ENCODE data around the gene MED12. TPM values are rescaled to one million over a fixed set of nuclear protein-coding genes. Genes with fewer than 3 reads are reported as not detected.

MED12 gene
- 10 to 100 TPM; 51.5 to 68.4 TPM for total RNA-seq
- polyA plus RNA-seq, result 10 to 100 TPM in 1 of 2 donors, 1 to 10 TPM in 1; 5.0 to 14.6 TPM
- long read RNA-seq, donor 1, partial matches to known transcripts, result 10 of 15 reads
- long read RNA-seq, donor 1, other reads (novel, unspliced or antisense), result 5 of 15 reads
- long read RNA-seq, donor 2, partial matches to known transcripts, result 7 of 11 reads
- long read RNA-seq, donor 2, other reads (novel, unspliced or antisense), result 4 of 11 reads

DNA sequence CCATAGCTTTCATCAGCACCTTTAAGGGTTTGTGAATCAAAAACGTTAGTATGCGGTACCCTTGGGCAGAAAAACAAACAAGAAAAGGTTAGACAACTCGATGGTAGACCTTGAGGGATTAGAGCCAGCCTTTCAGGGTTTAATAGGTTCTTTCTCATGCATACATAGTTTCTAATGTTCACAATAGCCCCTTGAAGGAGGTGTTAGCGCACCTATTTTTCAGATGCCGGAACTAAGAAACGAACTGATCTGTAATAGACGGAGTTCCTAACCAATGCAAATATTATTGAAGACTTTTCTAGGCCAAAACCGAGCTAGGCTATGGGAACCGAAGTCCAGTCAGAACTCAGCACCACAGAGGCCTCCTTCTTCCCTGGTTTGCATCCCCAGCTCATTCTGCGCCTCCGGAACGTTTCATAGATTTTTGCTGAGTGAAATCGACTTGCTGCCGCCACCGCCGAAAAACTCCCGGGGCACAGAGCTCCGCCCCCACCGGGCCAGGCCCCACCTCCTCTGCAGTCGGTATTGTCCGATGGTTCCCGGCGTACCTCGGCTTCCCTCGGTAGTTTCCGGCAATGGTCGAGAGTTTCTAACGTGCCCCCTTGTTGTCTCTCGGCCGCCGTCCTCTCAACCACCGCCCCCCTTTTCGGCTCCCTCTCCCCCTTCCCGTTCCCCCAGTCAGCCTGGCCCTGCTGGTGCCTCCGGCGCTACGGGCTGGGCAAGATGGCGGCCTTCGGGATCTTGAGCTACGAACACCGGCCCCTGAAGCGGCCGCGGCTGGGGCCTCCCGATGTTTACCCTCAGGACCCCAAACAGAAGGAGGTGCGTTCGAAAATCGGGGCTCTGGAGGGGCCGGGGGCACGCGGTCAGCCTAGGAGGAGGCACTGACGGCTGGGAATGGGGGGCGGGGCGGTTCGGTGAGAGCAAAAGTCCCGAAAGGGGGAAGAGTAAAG, at the start of gene MED12:
Gene MED12, plus strand, starts transcription at position 565 of the 953 bp plus-strand sequence. Its CDS starts 159 bp downstream, at position 724.
- no peaks in the 10 kb centered on the region for H3K4me1 ChIP-seq (ENCODE audit: control insufficient read depth in 1 of 2, insufficient read depth in 2 of 2, low read length in 2 of 2)
- ATAC-seq (ENCODE audit: low FRiP score) (peak; percentile 93), DNase-seq (peak; percentile 88 to 93)
- H3K4me3 ChIP-seq (ENCODE audit: low read length in 2 of 2), result peak within 1 kb of the TSS; percentile 37 to 79
- intact Hi-C loops (cut with DNase I), result no loop called here
- no peaks in the 10 kb centered on the region for H3K27me3 ChIP-seq (ENCODE audit: control insufficient read depth in 1 of 2, insufficient read depth in 2 of 2, low read length in 1 of 2)
- peaks cover 2 to 6% of the 10 kb centered on the region in 2 donors for H3K36me3 ChIP-seq (ENCODE audit: control insufficient read depth in 1 of 2, insufficient read depth in 2 of 2, low read length in 1 of 2)
- 1 to 28% methylated on average over 56 of the region's 56 CpGs for WGBS, 2 donors
- no peak within 1 kb of the TSS for H3K27ac ChIP-seq (ENCODE audit: low read depth in 1 of 2, low read length in 2 of 2)
- H3K9me3 ChIP-seq (ENCODE audit: control insufficient read depth, low read length), result no peaks in the 10 kb centered on the region

- intact Hi-C loops (cut with DNase I), result no loop called here
- H3K4me1 ChIP-seq (ENCODE audit: control insufficient read depth in 1 of 2, insufficient read depth in 2 of 2, low read length in 2 of 2), result no peaks in the 10 kb centered on the region
- no peak overlapping the region for H3K27ac ChIP-seq (ENCODE audit: low read depth in 1 of 2, low read length in 2 of 2)
- no peaks in the 10 kb centered on the region for H3K36me3 ChIP-seq (ENCODE audit: control insufficient read depth in 1 of 2, insufficient read depth in 2 of 2, low read length in 1 of 2)
- DNase-seq (no peak), ATAC-seq (ENCODE audit: low FRiP score) (no peak)
- WGBS, 2 donors, result 60 to 76% methylated on average over 5 of the region's 5 CpGs
- H3K9me3 ChIP-seq (ENCODE audit: control insufficient read depth, low read length), result no peaks in the 10 kb centered on the region
- no peak overlapping the region for H3K4me3 ChIP-seq (ENCODE audit: low read length in 2 of 2)
- no peaks in the 10 kb centered on the region for H3K27me3 ChIP-seq (ENCODE audit: control insufficient read depth in 1 of 2, insufficient read depth in 2 of 2, low read length in 1 of 2)
These were observed 47.9 kb upstream of the MED12 start for GRCh38 chrX:71070531-71070930.

DNA sequence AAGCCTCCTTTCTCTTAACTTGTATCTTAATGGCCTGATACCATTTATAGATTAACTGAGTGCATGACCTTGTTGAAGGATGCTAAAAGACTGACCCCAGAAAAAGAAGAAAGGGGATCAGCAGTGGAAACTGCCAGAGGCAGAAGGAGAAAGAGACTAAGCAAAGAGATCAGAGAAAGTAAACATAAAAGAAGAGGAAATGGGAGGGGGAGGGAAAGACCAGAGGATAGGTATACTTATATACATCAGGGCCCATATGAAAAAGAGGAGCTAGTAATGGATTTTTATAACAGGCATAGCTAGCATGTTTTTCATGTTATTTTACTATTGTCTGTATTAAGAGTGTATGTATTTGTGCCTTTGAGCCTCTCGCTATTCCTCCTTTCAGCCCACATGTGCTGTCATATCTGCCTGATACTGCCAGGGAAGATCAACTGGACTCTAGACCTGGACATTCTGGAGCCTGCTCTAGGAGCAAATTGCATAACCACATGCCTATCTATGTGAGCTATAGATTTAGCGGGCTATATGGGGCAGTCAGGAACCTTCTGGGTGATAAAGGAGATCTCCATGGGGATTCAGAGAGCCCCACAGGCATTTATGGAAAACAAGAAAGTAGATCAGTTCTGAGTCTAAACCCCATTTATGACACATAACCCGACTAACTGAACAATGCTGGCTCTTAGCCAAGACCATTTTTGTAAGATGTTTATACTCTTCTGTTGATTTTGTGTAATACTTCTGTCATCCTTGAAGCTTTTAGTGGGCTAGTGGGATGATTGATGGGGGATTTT, 36.9 kb upstream of the MED12 start:
- DNase-seq (no peak), ATAC-seq (ENCODE audit: low FRiP score) (no peak)

DNA sequence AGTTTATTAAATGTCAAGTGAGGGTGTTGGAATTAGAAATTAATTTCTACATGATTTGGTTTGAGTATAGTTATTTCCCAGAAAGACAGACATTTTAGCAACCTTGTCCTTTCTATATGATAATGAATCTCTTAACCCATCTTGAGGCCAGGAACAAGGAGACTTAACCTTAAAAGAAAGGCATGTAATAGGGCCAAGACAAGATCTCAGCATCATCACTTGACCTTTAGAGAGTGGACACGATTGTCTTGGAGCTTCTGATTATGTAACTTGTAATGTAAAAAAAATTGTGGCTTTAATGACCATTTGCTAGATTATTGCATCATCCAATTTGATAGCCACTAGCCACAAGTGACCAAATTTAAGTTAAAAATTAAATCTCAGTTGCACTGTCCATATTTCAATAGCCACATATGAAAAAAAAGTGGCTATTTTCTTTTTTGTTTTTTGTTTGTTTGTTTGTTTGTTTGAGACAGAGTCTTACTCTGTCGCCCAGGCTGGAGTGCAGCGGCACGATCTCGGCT, 36.2 kb upstream of the MED12 start:
- DNase-seq (no peak), ATAC-seq (ENCODE audit: low FRiP score) (no peak)
- no peaks in the 10 kb centered on the region for H3K36me3 ChIP-seq (ENCODE audit: control insufficient read depth in 1 of 2, insufficient read depth in 2 of 2, low read length in 1 of 2)
- WGBS, 2 donors, result 79 to 86% methylated on average over 5 of the region's 5 CpGs
- H3K27ac ChIP-seq (ENCODE audit: low read depth in 1 of 2, low read length in 2 of 2), result no peak overlapping the region
- H3K4me1 ChIP-seq (ENCODE audit: control insufficient read depth in 1 of 2, insufficient read depth in 2 of 2, low read length in 2 of 2), result no peaks in the 10 kb centered on the region
- intact Hi-C loops (cut with DNase I), result no loop called here
- no peaks in the 10 kb centered on the region for H3K27me3 ChIP-seq (ENCODE audit: control insufficient read depth in 1 of 2, insufficient read depth in 2 of 2, low read length in 1 of 2)
- H3K9me3 ChIP-seq (ENCODE audit: control insufficient read depth, low read length), result no peaks in the 10 kb centered on the region
- no peak overlapping the region for H3K4me3 ChIP-seq (ENCODE audit: low read length in 2 of 2)

More for the DNA sequence above, 36.9 kb upstream of the MED12 start:
- H3K4me1 ChIP-seq (ENCODE audit: control insufficient read depth in 1 of 2, insufficient read depth in 2 of 2, low read length in 2 of 2), result no peaks in the 10 kb centered on the region
- intact Hi-C loops (cut with DNase I), result no loop called here
- H3K36me3 ChIP-seq (ENCODE audit: control insufficient read depth in 1 of 2, insufficient read depth in 2 of 2, low read length in 1 of 2), result no peaks in the 10 kb centered on the region
- no peaks in the 10 kb centered on the region for H3K27me3 ChIP-seq (ENCODE audit: control insufficient read depth in 1 of 2, insufficient read depth in 2 of 2, low read length in 1 of 2)
- no peak overlapping the region for H3K4me3 ChIP-seq (ENCODE audit: low read length in 2 of 2)
- 39 to 41% methylated on average over 3 of the region's 3 CpGs for WGBS, 2 donors
- H3K27ac ChIP-seq (ENCODE audit: low read depth in 1 of 2, low read length in 2 of 2), result no peak overlapping the region
- H3K9me3 ChIP-seq (ENCODE audit: control insufficient read depth, low read length), result no peaks in the 10 kb centered on the region

- H3K4me3 ChIP-seq (ENCODE audit: low read length in 2 of 2), result no peak overlapping the region
- ATAC-seq (ENCODE audit: low FRiP score) (no peak), DNase-seq (no peak)
- H3K27me3 ChIP-seq (ENCODE audit: control insufficient read depth in 1 of 2, insufficient read depth in 2 of 2, low read length in 1 of 2), result no peaks in the 10 kb centered on the region
- H3K27ac ChIP-seq (ENCODE audit: low read depth in 1 of 2, low read length in 2 of 2), result no peak overlapping the region
- intact Hi-C loops (cut with DNase I), result no loop called here
- no peaks in the 10 kb centered on the region for H3K36me3 ChIP-seq (ENCODE audit: control insufficient read depth in 1 of 2, insufficient read depth in 2 of 2, low read length in 1 of 2)
- 45 to 51% methylated on average over 4 of the region's 4 CpGs for WGBS, 2 donors
- no peaks in the 10 kb centered on the region for H3K9me3 ChIP-seq (ENCODE audit: control insufficient read depth, low read length)
- no peaks in the 10 kb centered on the region for H3K4me1 ChIP-seq (ENCODE audit: control insufficient read depth in 1 of 2, insufficient read depth in 2 of 2, low read length in 2 of 2)
These were observed 35.6 kb upstream of the MED12 start for GRCh38 chrX:71082822-71083221.

GRCh38 chrX:71085900-71086299, 32.5 kb upstream of the MED12 start:
- Histone ChIP-seq H3K36me3 (ENCODE audit: control insufficient read depth in 1 of 2, insufficient read depth in 2 of 2, low read length in 1 of 2) (no peaks in the 10 kb centered on the region), H3K27me3 (ENCODE audit: control insufficient read depth in 1 of 2, insufficient read depth in 2 of 2, low read length in 1 of 2) (no peaks in the 10 kb centered on the region), H3K9me3 (ENCODE audit: control insufficient read depth, low read length) (no peaks in the 10 kb centered on the region), H3K4me3 (ENCODE audit: low read length in 2 of 2) (no peak overlapping the region), H3K27ac (ENCODE audit: low read depth in 1 of 2, low read length in 2 of 2) (no peak overlapping the region), H3K4me1 (ENCODE audit: control insufficient read depth in 1 of 2, insufficient read depth in 2 of 2, low read length in 2 of 2) (no peaks in the 10 kb centered on the region)
- DNase-seq (no peak), ATAC-seq (ENCODE audit: low FRiP score) (no peak)
- intact Hi-C loops (cut with DNase I), result no loop called here
- whole genome bisulfite sequencing, 2 donors, result 57 to 69% methylated on average over 4 of the region's 4 CpGs

DNA sequence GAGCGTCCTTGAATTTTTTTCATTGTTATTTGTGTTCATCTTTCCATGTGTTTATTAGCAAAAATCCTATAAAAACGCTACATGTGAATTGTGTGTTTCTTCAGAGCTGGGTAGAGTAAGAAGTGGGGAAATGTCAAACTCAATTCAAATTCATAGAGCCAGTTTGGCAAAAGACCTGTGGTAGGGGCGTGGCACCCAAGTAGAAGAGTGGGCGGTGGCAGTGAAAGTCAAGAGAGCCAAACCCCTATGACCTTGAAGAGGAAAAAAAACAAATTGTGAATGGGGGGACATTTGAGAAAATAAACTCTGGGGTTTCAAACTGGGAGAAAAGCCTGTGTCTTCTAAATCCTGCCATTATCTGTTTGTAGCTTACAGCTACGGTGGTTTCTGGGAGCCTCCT, 27.1 kb upstream of the MED12 start:
- H3K4me1 ChIP-seq (ENCODE audit: control insufficient read depth in 1 of 2, insufficient read depth in 2 of 2, low read length in 2 of 2), result no peaks in the 10 kb centered on the region
- DNase-seq (no peak), ATAC-seq (ENCODE audit: low FRiP score) (no peak)
- 78 to 83% methylated on average over 5 of the region's 5 CpGs for WGBS, 2 donors
- no peaks in the 10 kb centered on the region for H3K36me3 ChIP-seq (ENCODE audit: control insufficient read depth in 1 of 2, insufficient read depth in 2 of 2, low read length in 1 of 2)
- no peaks in the 10 kb centered on the region for H3K27me3 ChIP-seq (ENCODE audit: control insufficient read depth in 1 of 2, insufficient read depth in 2 of 2, low read length in 1 of 2)
- no peak overlapping the region for H3K4me3 ChIP-seq (ENCODE audit: low read length in 2 of 2)
- no peaks in the 10 kb centered on the region for H3K9me3 ChIP-seq (ENCODE audit: control insufficient read depth, low read length)
- intact Hi-C loops (cut with DNase I), result no loop called here
- H3K27ac ChIP-seq (ENCODE audit: low read depth in 1 of 2, low read length in 2 of 2), result no peak overlapping the region

- H3K27ac ChIP-seq (ENCODE audit: low read depth in 1 of 2, low read length in 2 of 2), result no peak overlapping the region
- intact Hi-C loops (cut with DNase I), result no loop called here
These were observed 23.4 kb upstream of the MED12 start for GRCh38 chrX:71095033-71095432.

More at GRCh38 chrX:71095033-71095432, 23.4 kb upstream of the MED12 start:
- ATAC-seq (ENCODE audit: low FRiP score) (no peak), DNase-seq (no peak)
- Histone ChIP-seq H3K36me3 (ENCODE audit: control insufficient read depth in 1 of 2, insufficient read depth in 2 of 2, low read length in 1 of 2) (no peaks in the 10 kb centered on the region), H3K4me3 (ENCODE audit: low read length in 2 of 2) (peak overlapping the region in 1 of 2 donors; percentile 52), H3K27me3 (ENCODE audit: control insufficient read depth in 1 of 2, insufficient read depth in 2 of 2, low read length in 1 of 2) (no peaks in the 10 kb centered on the region), H3K9me3 (ENCODE audit: control insufficient read depth, low read length) (no peaks in the 10 kb centered on the region), H3K4me1 (ENCODE audit: control insufficient read depth in 1 of 2, insufficient read depth in 2 of 2, low read length in 2 of 2) (no peaks in the 10 kb centered on the region)
- 19 to 33% methylated on average over 6 of the region's 6 CpGs for WGBS, 2 donors
